ENCODE results near the gene SEMA3C.

GRCh38 chr7:80869106-80869784, 49.6 kb downstream of the SEMA3C start:
- TF ChIP-seq CTCF (IDR thresholded peaks at IDR 0.05; ENCODE audit: low read depth, low read length, poor library complexity, severe bottlenecking) (no peak), EZH2phosphoT487 (IDR thresholded peaks at IDR 0.05; ENCODE audit: borderline replicate concordance, low read length) (no peak)

Measured in DOHH2 (cell line).